ENCODE measurements around the gene SH2D4B.

The SH2D4B gene

GRCh38 chr10:80515941-80516340 is 21.8 kb upstream of the SH2D4B start:
- H3K4me3 ChIP-seq, result no peak overlapping the region
- no peak overlapping the region for H3K27ac ChIP-seq
- DNase-seq (ENCODE audit: low spot score), result no peak
- no peak for TF ChIP-seq CTCF (IDR thresholded peaks at IDR 0.05)

DNA sequence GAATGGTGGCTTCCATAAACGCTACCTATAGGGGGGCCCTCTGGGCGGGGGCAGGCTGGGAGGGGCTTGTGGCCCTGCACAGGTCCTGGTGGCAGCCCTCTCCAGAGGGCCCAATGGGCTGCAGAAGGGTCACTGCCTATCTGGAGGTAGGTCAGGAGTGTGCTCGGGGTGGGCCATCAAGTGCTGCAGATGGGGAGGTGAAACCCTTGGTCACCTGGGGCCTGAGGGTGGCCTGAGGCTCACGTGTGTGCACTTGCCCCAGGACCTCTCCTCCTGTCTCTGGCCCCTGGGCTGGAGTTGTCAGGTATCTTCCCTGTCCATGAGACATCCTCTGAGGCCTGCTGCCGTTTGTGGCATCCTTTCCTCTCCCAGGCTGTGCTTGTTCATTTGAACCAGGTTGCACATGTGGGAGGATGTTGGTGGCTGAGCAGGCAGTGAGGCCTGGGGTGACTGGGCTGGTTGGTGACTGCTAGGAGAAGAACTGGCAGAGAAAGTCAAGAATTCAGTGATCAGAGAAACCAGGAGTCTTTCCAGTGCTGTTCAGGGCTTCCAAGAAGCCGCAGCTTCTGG is 21.1 kb upstream of the SH2D4B start:
- TF ChIP-seq CTCF (IDR thresholded peaks at IDR 0.05), result no peak
- Histone ChIP-seq H3K27ac (peak overlapping the region in 1 of 2 donors; percentile 64), H3K4me3 (no peak overlapping the region)
- DNase-seq (ENCODE audit: low spot score), result no peak

GRCh38 chr10:80517416-80518142 is 20.1 kb upstream of the SH2D4B start:
- Histone ChIP-seq H3K27ac (peak overlapping the region in 1 of 2 donors; percentile 59), H3K4me3 (no peak overlapping the region)
- no peak for DNase-seq (ENCODE audit: low spot score)
- TF ChIP-seq CTCF (IDR thresholded peaks at IDR 0.05), result no peak

- DNase-seq (ENCODE audit: low spot score), result no peak
- no peak for TF ChIP-seq CTCF (IDR thresholded peaks at IDR 0.05)
- H3K27ac ChIP-seq, result peak overlapping the region in 1 of 2 donors; percentile 59
- H3K4me3 ChIP-seq, result no peak overlapping the region
These were observed 19.4 kb upstream of the SH2D4B start for GRCh38 chr10:80518143-80518806.

DNA sequence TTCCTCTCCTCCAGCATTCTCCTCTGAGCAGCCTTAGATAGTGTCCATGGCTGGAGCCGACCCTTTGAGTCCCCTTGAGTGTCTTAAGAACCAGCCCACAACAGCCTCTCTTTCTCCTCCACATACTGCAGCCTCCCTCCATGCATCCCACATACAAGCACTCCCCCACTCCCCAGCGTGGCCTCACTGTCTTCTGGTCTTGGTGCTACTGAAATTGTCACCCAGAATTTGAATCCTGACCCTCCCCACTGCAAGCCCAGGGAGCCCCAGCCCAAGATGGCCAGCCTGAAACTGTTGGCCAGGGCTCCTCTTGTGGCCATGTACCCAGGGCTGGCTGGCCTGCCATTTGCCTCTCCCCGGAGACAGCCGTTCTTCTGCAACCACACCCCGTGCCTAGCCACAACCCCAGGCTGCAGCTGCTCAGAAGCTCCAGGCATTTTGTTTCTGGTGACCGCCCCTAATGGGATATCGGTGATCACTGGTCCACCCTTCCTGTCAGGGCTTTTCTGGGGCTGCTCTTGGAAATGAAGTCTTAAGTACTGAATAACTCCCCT is 18.8 kb upstream of the SH2D4B start:
- no peak for DNase-seq (ENCODE audit: low spot score)
- Histone ChIP-seq H3K4me3 (no peak overlapping the region), H3K27ac (peak overlapping the region in 1 of 2 donors; percentile 38)
- TF ChIP-seq CTCF (IDR thresholded peaks at IDR 0.05), result no peak

DNA sequence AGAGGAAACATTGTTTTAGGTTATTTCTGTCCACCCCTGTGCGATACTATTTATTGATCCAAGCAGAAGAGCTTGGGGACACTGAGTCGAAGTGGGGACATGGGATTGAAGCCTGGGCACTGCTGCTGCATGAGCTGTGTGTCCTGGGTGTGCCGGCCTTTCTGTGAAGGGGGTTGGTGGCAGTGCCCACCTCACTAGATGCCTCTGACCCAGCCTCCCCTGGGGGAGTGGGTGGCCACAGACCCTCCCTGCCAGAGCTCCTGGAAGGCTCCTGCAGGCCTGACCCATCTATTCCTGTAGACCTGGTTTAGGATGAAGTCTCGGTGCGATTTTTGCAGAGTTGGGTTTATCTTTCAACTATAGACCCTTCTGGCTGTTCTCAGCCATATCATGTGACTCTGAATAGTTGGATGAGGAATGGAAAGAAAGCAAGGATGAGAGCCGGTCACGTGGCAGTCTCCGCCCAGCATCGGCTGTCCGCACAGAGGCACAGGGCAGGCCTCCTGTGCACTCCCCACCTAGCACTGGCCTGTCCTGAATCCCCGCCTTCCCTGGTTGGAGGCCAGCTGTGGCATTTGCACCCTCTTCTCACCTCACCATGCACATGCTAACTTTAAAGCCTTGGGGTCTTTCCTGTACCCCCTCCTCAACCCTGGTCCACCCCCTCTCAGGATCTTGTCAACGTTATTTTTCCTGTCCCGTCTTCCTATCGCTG is 17.6 kb upstream of the SH2D4B start:
- no peak overlapping the region for H3K27ac ChIP-seq
- no peak for DNase-seq (ENCODE audit: low spot score)
- no peak overlapping the region for H3K4me3 ChIP-seq
- no peak for TF ChIP-seq CTCF (IDR thresholded peaks at IDR 0.05)

Measured in coronary artery (tissue), 2 donors.